ENCODE results near the gene NKD1.

The NKD1 gene

GRCh38 chr16:50690177-50690576 is 142.0 kb downstream of the NKD1 start:
- H3K27me3 ChIP-seq (ENCODE audit: insufficient read depth, low read depth, severe bottlenecking): no peaks in the 10 kb centered on the region
- H3K4me3 ChIP-seq (ENCODE audit: low read depth, low read length): no peak overlapping the region
- H3K9me3 ChIP-seq (ENCODE audit: severe bottlenecking): no peaks in the 10 kb centered on the region
- no peak for TF ChIP-seq CTCF (IDR thresholded peaks at IDR 0.05; ENCODE audit: low read depth, low read length)
- DNase-seq: no peak
- no peaks in the 10 kb centered on the region for H3K36me3 ChIP-seq
- H3K27ac ChIP-seq: no peak overlapping the region

GRCh38 chr16:50692644-50692998 is 144.4 kb downstream of the NKD1 start:
- TF ChIP-seq CTCF (IDR thresholded peaks at IDR 0.05; ENCODE audit: low read depth, low read length): no peak
- no peak for DNase-seq
- no peaks in the 10 kb centered on the region for H3K36me3 ChIP-seq
- no peaks in the 10 kb centered on the region for H3K27me3 ChIP-seq (ENCODE audit: insufficient read depth, low read depth, severe bottlenecking)
- no peaks in the 10 kb centered on the region for H3K9me3 ChIP-seq (ENCODE audit: severe bottlenecking)
- no peak overlapping the region for H3K4me3 ChIP-seq (ENCODE audit: low read depth, low read length)
- H3K27ac ChIP-seq: no peak overlapping the region

GRCh38 chr16:50692999-50693781 is 145.0 kb downstream of the NKD1 start, which contains the start of gene NOD2:
NOD2 (plus strand) TSS chr16:50693606; CDS start chr16:50699496, 5,890 bp downstream.
- Histone ChIP-seq H3K27ac (no peak within 1 kb of the TSS), H3K4me3 (ENCODE audit: low read depth, low read length) (peak within 1 kb of the TSS; percentile 45), H3K27me3 (ENCODE audit: insufficient read depth, low read depth, severe bottlenecking) (no peaks in the 10 kb centered on the region), H3K36me3 (no peaks in the 10 kb centered on the region), H3K9me3 (ENCODE audit: severe bottlenecking) (no peaks in the 10 kb centered on the region)
- DNase-seq: no peak
- no peak for TF ChIP-seq CTCF (IDR thresholded peaks at IDR 0.05; ENCODE audit: low read depth, low read length)

- Histone ChIP-seq H3K27me3 (ENCODE audit: insufficient read depth, low read depth, severe bottlenecking) (no peaks in the 10 kb centered on the region), H3K27ac (no peak overlapping the region), H3K9me3 (ENCODE audit: severe bottlenecking) (no peaks in the 10 kb centered on the region), H3K36me3 (no peaks in the 10 kb centered on the region), H3K4me3 (ENCODE audit: low read depth, low read length) (no peak overlapping the region)
- DNase-seq: no peak
- TF ChIP-seq CTCF (IDR thresholded peaks at IDR 0.05; ENCODE audit: low read depth, low read length): no peak
Observed at GRCh38 chr16:50694206-50694605, 146.0 kb downstream of the NKD1 start.

- no peak overlapping the region for H3K27ac ChIP-seq
Observed at GRCh38 chr16:50695017-50696000, 147.1 kb downstream of the NKD1 start.

More at GRCh38 chr16:50695017-50696000, 147.1 kb downstream of the NKD1 start:
- Histone ChIP-seq H3K9me3 (ENCODE audit: severe bottlenecking) (no peaks in the 10 kb centered on the region), H3K4me3 (ENCODE audit: low read depth, low read length) (no peak overlapping the region), H3K36me3 (no peaks in the 10 kb centered on the region), H3K27me3 (ENCODE audit: insufficient read depth, low read depth, severe bottlenecking) (no peaks in the 10 kb centered on the region)
- no peak for TF ChIP-seq CTCF (IDR thresholded peaks at IDR 0.05; ENCODE audit: low read depth, low read length)
- DNase-seq: no peak

All from WERI-Rb-1 (cell line).